Neural cell (in vitro differentiated cells): Measurements from ENCODE around the gene NKAIN2.

Experiments
- EP300 ChIP-seq: fragments of 450-650 bp; conservative IDR thresholded peaks from 2 replicates; pipeline ENCODE4 v1.6.1; 2014; ENCODE audit warnings: antibody characterized with exemption, mild to moderate bottlenecking, moderate library complexity; ENCODE audit not compliant: poor library complexity, severe bottlenecking
- MXI1 ChIP-seq: fragments of 450-650 bp; conservative IDR thresholded peaks from 2 replicates; pipeline ENCODE4 v1.6.1; 2014; ENCODE audit warnings: antibody characterized with exemption, mild to moderate bottlenecking; ENCODE audit not compliant: poor library complexity, severe bottlenecking
- POLR2AphosphoS5 ChIP-seq: IDR thresholded peaks from 2 replicates; pipeline ENCODE4 v1.6.1; 2012
- RAD21 ChIP-seq: fragments of 450-650 bp; conservative IDR thresholded peaks from 2 replicates; pipeline ENCODE4 v1.6.1; 2014; ENCODE audit warnings: antibody characterized with exemption, mild to moderate bottlenecking, moderate library complexity
- TAF1 ChIP-seq: IDR thresholded peaks from 2 replicates; pipeline ENCODE4 v1.6.1; 2012; ENCODE audit warnings: low read depth
- TF ChIP-seq, protein P1 (sequence below): fragments of 450-650 bp; IDR thresholded peaks from 2 replicates; pipeline ENCODE4 v1.5.1; 2014; ENCODE audit warnings: antibody characterized with exemption, mild to moderate bottlenecking, moderate library complexity; ENCODE audit not compliant: poor library complexity, severe bottlenecking

DNA sequence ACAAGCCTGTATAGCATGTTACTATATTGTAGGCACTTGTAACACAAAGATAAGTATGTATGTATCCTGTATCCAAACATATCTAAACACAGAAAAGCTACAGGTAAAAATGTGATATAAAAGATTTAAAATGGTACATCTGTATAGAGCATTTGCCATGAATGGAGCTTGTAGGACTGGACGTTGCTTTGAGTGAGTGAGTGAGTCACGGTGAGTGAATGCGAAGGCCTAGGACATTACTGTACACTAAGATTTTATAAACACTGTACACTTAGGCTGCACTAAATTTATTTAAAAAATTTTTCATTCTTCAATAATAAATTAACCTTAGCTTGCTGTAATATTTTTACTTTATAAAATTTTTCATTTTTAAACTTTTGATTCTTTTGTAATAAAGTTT is 136.9 kb downstream of the NKAIN2 start:
- TF ChIP-seq, protein P1, sequence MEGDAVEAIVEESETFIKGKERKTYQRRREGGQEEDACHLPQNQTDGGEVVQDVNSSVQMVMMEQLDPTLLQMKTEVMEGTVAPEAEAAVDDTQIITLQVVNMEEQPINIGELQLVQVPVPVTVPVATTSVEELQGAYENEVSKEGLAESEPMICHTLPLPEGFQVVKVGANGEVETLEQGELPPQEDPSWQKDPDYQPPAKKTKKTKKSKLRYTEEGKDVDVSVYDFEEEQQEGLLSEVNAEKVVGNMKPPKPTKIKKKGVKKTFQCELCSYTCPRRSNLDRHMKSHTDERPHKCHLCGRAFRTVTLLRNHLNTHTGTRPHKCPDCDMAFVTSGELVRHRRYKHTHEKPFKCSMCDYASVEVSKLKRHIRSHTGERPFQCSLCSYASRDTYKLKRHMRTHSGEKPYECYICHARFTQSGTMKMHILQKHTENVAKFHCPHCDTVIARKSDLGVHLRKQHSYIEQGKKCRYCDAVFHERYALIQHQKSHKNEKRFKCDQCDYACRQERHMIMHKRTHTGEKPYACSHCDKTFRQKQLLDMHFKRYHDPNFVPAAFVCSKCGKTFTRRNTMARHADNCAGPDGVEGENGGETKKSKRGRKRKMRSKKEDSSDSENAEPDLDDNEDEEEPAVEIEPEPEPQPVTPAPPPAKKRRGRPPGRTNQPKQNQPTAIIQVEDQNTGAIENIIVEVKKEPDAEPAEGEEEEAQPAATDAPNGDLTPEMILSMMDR: no peak
- TF ChIP-seq POLR2AphosphoS5 (no peak), RAD21 (no peak), MXI1 (no peak), EP300 (no peak), TAF1 (no peak)
